ENCODE results near the gene OXCT2.

OXCT2 gene

GRCh38 chr1:39754026-39754570 is 17.1 kb downstream of the OXCT2 start:
- Histone ChIP-seq H3K9me3 (ENCODE audit: insufficient read depth, low read length) (no peaks in the 10 kb centered on the region), H2AFZ (ENCODE audit: low read depth, low read length) (no peak overlapping the region), H3K27ac (ENCODE audit: low read length) (no peak overlapping the region), H3K4me1 (ENCODE audit: low read length) (no peaks in the 10 kb centered on the region), H3K36me3 (replicated peaks; ENCODE audit: low read depth, low read length) (peaks cover 31% of the 10 kb centered on the region), H3K9ac (ENCODE audit: low read length) (no peak overlapping the region), H4K20me1 (ENCODE audit: insufficient read depth, low read length) (no peaks in the 10 kb centered on the region), H3K79me2 (ENCODE audit: low read length) (no peaks in the 10 kb centered on the region), H3K4me2 (ENCODE audit: low read length) (no peak overlapping the region), H3K27me3 (ENCODE audit: low read depth, low read length) (no peaks in the 10 kb centered on the region), H3K4me3 (ENCODE audit: low read length) (no peak overlapping the region)
- TF ChIP-seq EZH2phosphoT487 (IDR thresholded peaks at IDR 0.05; ENCODE audit: low read depth) (no peak), CTCF (IDR thresholded peaks at IDR 0.05; ENCODE audit: low read depth, low read length) (no peak)

DNA sequence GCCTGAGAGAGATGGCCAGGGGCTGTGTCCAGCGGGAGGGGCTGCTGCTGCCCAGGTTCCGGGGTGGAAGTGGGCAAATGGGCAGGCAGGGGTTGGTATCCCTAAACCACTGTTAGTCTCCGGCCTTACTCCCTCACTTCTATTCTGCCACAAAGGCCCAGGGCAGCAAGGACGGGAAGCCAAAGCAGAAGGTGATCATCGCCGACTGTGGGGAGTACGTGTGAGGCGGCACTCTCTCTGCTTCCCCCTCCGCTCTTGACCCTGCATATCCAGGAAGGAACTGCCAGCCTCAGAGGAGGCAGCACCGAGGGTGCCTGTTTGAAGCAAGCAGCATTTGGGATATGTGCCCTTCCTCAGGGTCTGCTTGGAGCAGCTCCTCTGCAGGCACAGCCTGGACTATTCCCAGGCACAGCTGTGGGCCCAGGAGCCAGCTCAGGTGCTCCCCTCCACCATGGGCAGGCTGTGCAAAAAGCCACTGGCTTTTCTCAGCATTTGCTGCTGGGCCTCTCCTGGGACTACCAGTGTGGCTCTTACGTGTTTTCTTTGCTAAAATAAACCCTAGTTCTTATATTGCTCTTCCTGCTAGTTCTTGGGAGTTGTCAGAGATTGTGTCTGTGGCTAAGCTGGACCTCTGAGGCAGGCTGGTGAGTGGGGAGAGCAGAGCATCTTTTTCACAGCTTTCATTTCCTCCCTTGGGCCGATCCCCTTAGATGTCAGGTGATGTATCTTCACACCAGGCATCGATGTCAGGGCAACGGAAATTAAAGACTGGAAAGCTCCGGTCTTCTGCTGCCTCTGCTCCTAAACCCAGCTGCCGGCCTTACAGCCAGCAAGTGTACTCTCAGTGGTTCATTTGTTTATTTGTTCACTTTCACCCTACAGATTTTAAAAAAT is 17.8 kb downstream of the OXCT2 start:
- H3K27me3 ChIP-seq (ENCODE audit: low read depth, low read length): no peaks in the 10 kb centered on the region
- no peak overlapping the region for H3K27ac ChIP-seq (ENCODE audit: low read length)
- H3K36me3 ChIP-seq (replicated peaks; ENCODE audit: low read depth, low read length): peaks cover 33% of the 10 kb centered on the region
- TF ChIP-seq EZH2phosphoT487 (IDR thresholded peaks at IDR 0.05; ENCODE audit: low read depth) (no peak), CTCF (IDR thresholded peaks at IDR 0.05; ENCODE audit: low read depth, low read length) (no peak)
- H3K9ac ChIP-seq (ENCODE audit: low read length): no peak overlapping the region
- H3K4me1 ChIP-seq (ENCODE audit: low read length): no peaks in the 10 kb centered on the region
- H3K4me2 ChIP-seq (ENCODE audit: low read length): no peak overlapping the region
- no peaks in the 10 kb centered on the region for H3K79me2 ChIP-seq (ENCODE audit: low read length)
- H4K20me1 ChIP-seq (ENCODE audit: insufficient read depth, low read length): no peaks in the 10 kb centered on the region
- H2AFZ ChIP-seq (ENCODE audit: low read depth, low read length): no peak overlapping the region
- H3K9me3 ChIP-seq (ENCODE audit: insufficient read depth, low read length): no peaks in the 10 kb centered on the region
- H3K4me3 ChIP-seq (ENCODE audit: low read length): no peak overlapping the region

DNA sequence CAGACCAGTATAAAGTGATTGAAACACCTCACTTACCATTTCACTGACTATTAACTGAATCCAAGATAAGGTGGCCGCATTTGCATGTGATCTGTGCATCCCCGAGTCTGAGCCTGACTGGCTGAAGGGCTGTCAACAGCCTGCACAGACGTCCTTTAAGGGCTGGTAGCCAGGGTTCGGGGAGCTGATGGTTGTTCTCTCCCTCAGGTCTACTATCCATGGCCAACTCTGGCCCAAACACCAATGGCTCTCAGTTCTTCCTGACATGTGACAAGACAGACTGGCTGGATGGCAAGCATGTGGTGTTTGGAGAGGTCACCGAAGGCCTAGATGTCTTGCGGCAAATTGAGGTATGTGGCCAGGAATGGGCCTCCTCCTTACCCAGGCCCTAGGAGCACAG is 18.4 kb downstream of the OXCT2 start:
- Histone ChIP-seq H3K36me3 (replicated peaks; ENCODE audit: low read depth, low read length) (peaks cover 34% of the 10 kb centered on the region), H3K9me3 (ENCODE audit: insufficient read depth, low read length) (no peaks in the 10 kb centered on the region), H3K79me2 (ENCODE audit: low read length) (no peaks in the 10 kb centered on the region), H3K4me2 (ENCODE audit: low read length) (no peak overlapping the region), H3K4me1 (ENCODE audit: low read length) (no peaks in the 10 kb centered on the region), H3K9ac (ENCODE audit: low read length) (no peak overlapping the region), H3K27me3 (ENCODE audit: low read depth, low read length) (no peaks in the 10 kb centered on the region), H4K20me1 (ENCODE audit: insufficient read depth, low read length) (no peaks in the 10 kb centered on the region), H3K4me3 (ENCODE audit: low read length) (no peak overlapping the region), H3K27ac (ENCODE audit: low read length) (no peak overlapping the region), H2AFZ (ENCODE audit: low read depth, low read length) (no peak overlapping the region)
- TF ChIP-seq EZH2phosphoT487 (IDR thresholded peaks at IDR 0.05; ENCODE audit: low read depth) (no peak), CTCF (IDR thresholded peaks at IDR 0.05; ENCODE audit: low read depth, low read length) (no peak)

- Histone ChIP-seq H4K20me1 (ENCODE audit: insufficient read depth, low read length) (no peaks in the 10 kb centered on the region), H3K9me3 (ENCODE audit: insufficient read depth, low read length) (no peaks in the 10 kb centered on the region), H2AFZ (ENCODE audit: low read depth, low read length) (no peak overlapping the region), H3K4me2 (ENCODE audit: low read length) (no peak overlapping the region), H3K4me3 (ENCODE audit: low read length) (no peak overlapping the region), H3K27me3 (ENCODE audit: low read depth, low read length) (no peaks in the 10 kb centered on the region), H3K9ac (ENCODE audit: low read length) (no peak overlapping the region), H3K27ac (ENCODE audit: low read length) (no peak overlapping the region), H3K36me3 (replicated peaks; ENCODE audit: low read depth, low read length) (peaks cover 41% of the 10 kb centered on the region), H3K4me1 (ENCODE audit: low read length) (no peaks in the 10 kb centered on the region), H3K79me2 (ENCODE audit: low read length) (no peaks in the 10 kb centered on the region)
- TF ChIP-seq EZH2phosphoT487 (IDR thresholded peaks at IDR 0.05; ENCODE audit: low read depth) (no peak), CTCF (IDR thresholded peaks at IDR 0.05; ENCODE audit: low read depth, low read length) (no peak)
These were observed 19.6 kb downstream of the OXCT2 start for GRCh38 chr1:39751595-39751994.

Data from OCI-LY3 (cell line).